HepG2 (cell line): ENCODE results near the gene GJB6. TPM values are rescaled to one million over a fixed set of nuclear protein-coding genes. Genes with fewer than 3 reads are reported as not detected.

Source experiments
- ATAC-seq: fragments of 200-7000 bp; cut with Tn5 transposase; 3 replicates; pipeline ENCODE4 v1.9.1; 2020; ENCODE audit warnings: mild to moderate bottlenecking, moderate library complexity
- BruUV-seq: library from RNA; stranded (reverse); fragments of 400-500 nt; replicated peaks from 2 replicates; lab custom pipeline; 2021; lab: Mats Ljungman, UMichigan
- CTCF ChIA-PET: fragments of 300-600 bp; formaldehyde crosslinking; extraction: SDS; loops from one replicate; lab custom pipeline; 2021; ENCODE audit warnings: low total read pairs, inconsistent platforms, low intra/inter-chr PET ratio; lab: Yijun Ruan, JAX
- POLR2A ChIA-PET: fragments of 350-600 bp; sonication (Branson Sonifier 250); formaldehyde crosslinking; loops from one replicate; lab custom pipeline; 2020; ENCODE audit warnings: antibody characterized with exemption, inconsistent platforms; lab: Yijun Ruan, JAX
- DNase-seq: peaks from one replicate; pipeline ENCODE4 v3.0.0-alpha.2; 2015; ENCODE audit warnings: low spot score
- FAIRE-seq: peaks from 3 replicates; lab custom pipeline; 2011; peaks lifted over from hg19 to GRCh38; lab: Jason Lieb, UNC
- H2AFZ ChIP-seq: one replicate; pipeline ENCODE4 v1.6.1; 2011; ENCODE audit warnings: low read length, inconsistent platforms
- H3K27ac ChIP-seq: fragments of 300-600 bp; 3 replicates; pipeline ENCODE4 v1.8.0; 2011; ENCODE audit warnings: mixed run types, mild to moderate bottlenecking, mixed read lengths, low read length, inconsistent platforms; ENCODE audit not compliant: insufficient read depth; ENCODE audit errors: extremely low read length
- H3K27me3 ChIP-seq, 2 experiments: fragments of 200-600 bp in 1 of 2; 2 replicates in 1 of 2; 3 replicates in 1 of 2; pipeline versions ENCODE4 v1.6.0 to v1.8.0; 2011; ENCODE audit warnings: low read length in 2 of 2, mild to moderate bottlenecking in 2 of 2, moderate library complexity in 2 of 2, inconsistent platforms in 1 of 2; ENCODE audit not compliant: insufficient read depth in 2 of 2, control insufficient read depth in 1 of 2
- H3K36me3 ChIP-seq, 2 experiments: fragments of 200-600 bp in 1 of 2; replicated peaks in 1 of 2; 2 replicates in 1 of 2; 3 replicates in 1 of 2; pipeline versions ENCODE4 v1.5.1 to v1.8.0; 2011; ENCODE audit warnings: low read length in 2 of 2, inconsistent platforms in 1 of 2; ENCODE audit not compliant: insufficient read depth in 2 of 2, control insufficient read depth in 1 of 2
- H3K4me1 ChIP-seq: 2 replicates; pipeline ENCODE4 v1.5.1; 2012; ENCODE audit warnings: low read length, inconsistent platforms; ENCODE audit not compliant: insufficient read depth
- H3K4me2 ChIP-seq: 2 replicates; pipeline ENCODE4 v1.6.0; 2011; ENCODE audit warnings: low read depth, low read length, inconsistent platforms
- H3K4me3 ChIP-seq, 3 experiments: fragments of 200-600 bp in 1 of 3; sonication (generic), shearing (Covaris generic) in 1 of 3; replicated peaks in 1 of 3; 2 replicates each; pipeline ENCODE4 v1.5.1; 2011 to 2016; ENCODE audit warnings: low read length in 3 of 3, inconsistent platforms in 2 of 3, low read depth in 2 of 3, mild to moderate bottlenecking in 2 of 3, control low read depth in 1 of 3, mixed read lengths in 1 of 3; ENCODE audit not compliant: insufficient read depth in 1 of 3
- H3K79me2 ChIP-seq: one replicate; pipeline ENCODE4 v1.6.1; 2011; ENCODE audit warnings: low read length, inconsistent platforms; ENCODE audit not compliant: insufficient read depth
- H3K9ac ChIP-seq: 2 replicates; pipeline ENCODE4 v1.6.0; 2011; ENCODE audit warnings: mild to moderate bottlenecking, low read depth, low read length, inconsistent platforms; ENCODE audit not compliant: insufficient read depth
- H3K9me3 ChIP-seq: 2 replicates; pipeline ENCODE4 v1.5.1; 2012; ENCODE audit warnings: mild to moderate bottlenecking, low read length
- H4K20me1 ChIP-seq: 2 replicates; pipeline ENCODE4 v1.6.0; 2011; ENCODE audit warnings: inconsistent platforms, mild to moderate bottlenecking, low read length, moderate library complexity; ENCODE audit not compliant: insufficient read depth
- FOSL1 ChIP-seq: sonication (generic); formaldehyde crosslinking; IDR thresholded peaks from 2 replicates; pipeline ENCODE4 v1.9.0; 2021; ENCODE audit warnings: missing genetic modification reagents, borderline replicate concordance
- IRF2 ChIP-seq: IDR thresholded peaks from 2 replicates; pipeline ENCODE4 v1.6.1; 2018; ENCODE audit warnings: missing genetic modification reagents, missing compliant biosample characterization
- KLF9 ChIP-seq: IDR thresholded peaks from 2 replicates; pipeline ENCODE4 v1.6.1; 2016; ENCODE audit warnings: low read depth
- MAFF ChIP-seq: IDR thresholded peaks from 2 replicates; pipeline ENCODE4 v1.6.1; 2011; ENCODE audit warnings: low read depth, low read length, improper control_type of control experiment
- POLR2AphosphoS2 ChIP-seq: IDR thresholded peaks from 2 replicates; pipeline ENCODE4 v1.6.1; 2011; ENCODE audit warnings: low read depth, low read length, improper control_type of control experiment
- SMARCC2 ChIP-seq: fragments of 450-650 bp; IDR thresholded peaks from 2 replicates; pipeline ENCODE4 v1.6.1; 2017; ENCODE audit warnings: antibody characterized with exemption, mild to moderate bottlenecking
- STAG1 ChIP-seq: sonication (generic); formaldehyde crosslinking; IDR thresholded peaks from 2 replicates; pipeline ENCODE4 v1.4.0; 2020; ENCODE audit warnings: missing genetic modification reagents
- TARDBP ChIP-seq: sonication (generic); formaldehyde crosslinking; IDR thresholded peaks from 2 replicates; pipeline ENCODE4 v1.8.0; 2022; ENCODE audit warnings: mild to moderate bottlenecking, missing genetic modification reagents
- ZFX ChIP-seq: sonication (generic); formaldehyde crosslinking; IDR thresholded peaks from 2 replicates; pipeline ENCODE4 v1.4.0; 2020; ENCODE audit warnings: mild to moderate bottlenecking, low read depth, missing genetic modification reagents, moderate library complexity
- ZNF276 ChIP-seq: sonication (generic); formaldehyde crosslinking; IDR thresholded peaks from 2 replicates; pipeline ENCODE4 v1.4.0; 2020; ENCODE audit warnings: mild to moderate bottlenecking, low read depth, missing genetic modification reagents
- ZNF549 ChIP-seq: sonication (generic); formaldehyde crosslinking; IDR thresholded peaks from 2 replicates; pipeline ENCODE4 v1.5.0; 2020; ENCODE audit warnings: missing genetic modification reagents
- ZNF564 ChIP-seq: sonication (generic); formaldehyde crosslinking; IDR thresholded peaks from 2 replicates; pipeline ENCODE4 v1.8.1; 2023; ENCODE audit warnings: mild to moderate bottlenecking, missing genetic modification reagents
- ZSCAN21 ChIP-seq: sonication (generic); formaldehyde crosslinking; IDR thresholded peaks from 2 replicates; pipeline ENCODE4 v1.8.0; 2022; ENCODE audit warnings: mild to moderate bottlenecking, missing genetic modification reagents, moderate library complexity, borderline replicate concordance
- ZSCAN22 ChIP-seq: sonication (generic); formaldehyde crosslinking; IDR thresholded peaks from 2 replicates; pipeline ENCODE4 v1.4.0; 2020; ENCODE audit warnings: mild to moderate bottlenecking, missing genetic modification reagents
- WGBS: methylation state at CpG from one replicate; pipeline ENCODE4 v1.1.6; 2017; ENCODE audit warnings: low lambda C conversion rate; 5-methylcytosine and 5-hydroxymethylcytosine counted together
- in situ Hi-C: cut with HindIII; loops from 2 replicates; pipeline ENCODE4 v1.10.0; 2017; ENCODE audit warnings: low pct_unique_long_range_greater_than_20kb; ENCODE audit not compliant: extremely low pct_ligation_motif_present
- intact Hi-C: fragments of 100-400 bp; cut with micrococcal nuclease; formaldehyde crosslinking; loops from one replicate; pipeline ENCODE4 v1.10.0; 2022; ENCODE audit not compliant: unreplicated experiment
- polyA plus RNA-seq, 8 experiments: library from polyadenylated mRNA; depleted of rRNA in 3 of 8; stranded (reverse) in 7 of 8; unstranded in 1 of 8; fragments of >200 nt; fragmentation: Illumina TruSeq in 4 of 8; extraction: Trizol in 4 of 8; gene quantifications; 2 replicates each; pipeline versions ENCODE4 v1.2.1 to v1.2.3, GENCODE V29; 2011 to 2016; ENCODE audit warnings: low read depth in 4 of 8, missing spikeins in 1 of 8, mixed read lengths in 1 of 8; ENCODE audit not compliant: insufficient read depth in 1 of 8
- total RNA-seq, 5 experiments: library from RNA; depleted of rRNA; stranded (reverse); fragments of >200 nt; fragmentation: Illumina TruSeq; extraction: Trizol; gene quantifications; 2 replicates each; pipeline ENCODE4 v1.2.3, GENCODE V29; 2016; ENCODE audit warnings: low read depth in 1 of 5
- TF ChIP-seq, protein P1 (sequence below): sonication (generic); formaldehyde crosslinking; IDR thresholded peaks from 2 replicates; pipeline ENCODE4 v1.5.0; 2020; ENCODE audit warnings: mild to moderate bottlenecking, missing genetic modification reagents, moderate library complexity
- TF ChIP-seq, protein P2 (sequence below): IDR thresholded peaks from 2 replicates; pipeline ENCODE4 v1.6.1; 2016; ENCODE audit warnings: missing genetic modification reagents, missing compliant biosample characterization
- TF ChIP-seq, protein P3 (sequence below): sonication (generic); formaldehyde crosslinking; IDR thresholded peaks from 2 replicates; pipeline ENCODE4 v1.5.1; 2020; ENCODE audit warnings: mild to moderate bottlenecking, missing genetic modification reagents, moderate library complexity

GJB6 gene
- total and polyA plus RNA-seq, 2 of the 13 experiments (the other 11 are each of a cell fraction or from before 2014, with no cell fraction given): not detected

DNA sequence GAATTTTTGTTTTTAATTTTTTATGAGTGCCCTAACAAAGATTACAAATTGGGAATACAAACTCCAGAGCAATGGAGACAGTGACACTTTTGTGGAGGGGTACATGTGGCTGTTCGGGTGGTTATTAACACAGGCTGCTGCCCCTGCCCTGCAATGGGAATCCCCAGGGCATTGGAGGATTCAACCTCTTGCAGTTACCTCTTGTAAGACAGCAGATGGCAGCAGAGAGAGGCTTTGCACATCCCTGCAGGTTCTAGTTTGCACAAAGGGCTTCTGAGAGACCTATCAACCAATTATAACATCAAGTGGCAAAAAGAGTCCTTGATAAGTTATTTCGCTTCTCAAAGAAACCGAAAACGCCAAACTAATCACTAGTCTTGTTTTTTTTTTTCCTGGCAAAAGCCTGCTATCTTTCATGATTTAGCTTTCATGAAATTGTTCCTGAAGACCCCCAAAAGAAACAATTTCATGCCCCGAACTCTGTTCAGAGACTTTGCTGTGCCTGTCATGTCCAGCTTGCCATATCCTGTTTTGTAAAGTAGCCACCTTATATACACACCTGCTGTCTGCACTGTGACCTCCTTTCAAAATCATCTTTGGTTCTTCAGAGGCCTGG lies 49.8 kb downstream of the GJB6 start:
- BruUV-seq: no TSS peak
- in situ Hi-C loops: loop anchor here (10.0 kb wide), 1 partner anchor 742 kb away; no protein-coding TSS in a partner anchor
- Histone ChIP-seq H3K27ac (no peak overlapping the region), H4K20me1 (no peaks in the 10 kb centered on the region), H3K36me3 (no peaks in the 10 kb centered on the region), H3K4me3 (no peak overlapping the region), H3K79me2 (no peaks in the 10 kb centered on the region), H2AFZ (no peak overlapping the region), H3K4me1 (no peaks in the 10 kb centered on the region), H3K9ac (no peak overlapping the region), H3K27me3 (peaks cover 2 to 9% of the 10 kb centered on the region in 2 experiments; a peak in 2 of 5 replicates), H3K9me3 (no peaks in the 10 kb centered on the region), H3K4me2 (no peak overlapping the region)
- intact Hi-C loops: loop anchor here (5.0 kb wide), 1 partner anchor 740 kb away; no protein-coding TSS in a partner anchor
- 20% methylated on average over 5 of the region's 5 CpGs for WGBS
- POLR2A ChIA-PET: no interaction called here
- ATAC-seq (peak; percentile 95), FAIRE-seq (peak; percentile 77), DNase-seq (peak; percentile 63)
- CTCF ChIA-PET: interaction anchor here (0.7 kb wide), 1 partner anchor 19 kb away, joined by 3 read pairs; no protein-coding TSS in a partner anchor
- TF ChIP-seq POLR2AphosphoS2: no peak
- no peak for TF ChIP-seq ZNF564 (CRISPR knock-in tag)
- no peak for TF ChIP-seq TARDBP (CRISPR knock-in tag)
- no peak for TF ChIP-seq FOSL1 (CRISPR knock-in tag)
- TF ChIP-seq, protein P1, sequence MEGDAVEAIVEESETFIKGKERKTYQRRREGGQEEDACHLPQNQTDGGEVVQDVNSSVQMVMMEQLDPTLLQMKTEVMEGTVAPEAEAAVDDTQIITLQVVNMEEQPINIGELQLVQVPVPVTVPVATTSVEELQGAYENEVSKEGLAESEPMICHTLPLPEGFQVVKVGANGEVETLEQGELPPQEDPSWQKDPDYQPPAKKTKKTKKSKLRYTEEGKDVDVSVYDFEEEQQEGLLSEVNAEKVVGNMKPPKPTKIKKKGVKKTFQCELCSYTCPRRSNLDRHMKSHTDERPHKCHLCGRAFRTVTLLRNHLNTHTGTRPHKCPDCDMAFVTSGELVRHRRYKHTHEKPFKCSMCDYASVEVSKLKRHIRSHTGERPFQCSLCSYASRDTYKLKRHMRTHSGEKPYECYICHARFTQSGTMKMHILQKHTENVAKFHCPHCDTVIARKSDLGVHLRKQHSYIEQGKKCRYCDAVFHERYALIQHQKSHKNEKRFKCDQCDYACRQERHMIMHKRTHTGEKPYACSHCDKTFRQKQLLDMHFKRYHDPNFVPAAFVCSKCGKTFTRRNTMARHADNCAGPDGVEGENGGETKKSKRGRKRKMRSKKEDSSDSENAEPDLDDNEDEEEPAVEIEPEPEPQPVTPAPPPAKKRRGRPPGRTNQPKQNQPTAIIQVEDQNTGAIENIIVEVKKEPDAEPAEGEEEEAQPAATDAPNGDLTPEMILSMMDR (CRISPR knock-in tag): peak; percentile 82
- no peak for TF ChIP-seq ZNF549
- no peak for TF ChIP-seq SMARCC2
- TF ChIP-seq IRF2 (CRISPR knock-in tag): 0 out of 2 replicates have a peak, but pooled peaks have one; percentile 38
- no peak for TF ChIP-seq ZSCAN22 (CRISPR knock-in tag)
- TF ChIP-seq, protein P2, sequence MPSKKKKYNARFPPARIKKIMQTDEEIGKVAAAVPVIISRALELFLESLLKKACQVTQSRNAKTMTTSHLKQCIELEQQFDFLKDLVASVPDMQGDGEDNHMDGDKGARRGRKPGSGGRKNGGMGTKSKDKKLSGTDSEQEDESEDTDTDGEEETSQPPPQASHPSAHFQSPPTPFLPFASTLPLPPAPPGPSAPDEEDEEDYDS: no peak
- peak; percentile 76 for TF ChIP-seq STAG1 (CRISPR knock-in tag)
- TF ChIP-seq, protein P3, sequence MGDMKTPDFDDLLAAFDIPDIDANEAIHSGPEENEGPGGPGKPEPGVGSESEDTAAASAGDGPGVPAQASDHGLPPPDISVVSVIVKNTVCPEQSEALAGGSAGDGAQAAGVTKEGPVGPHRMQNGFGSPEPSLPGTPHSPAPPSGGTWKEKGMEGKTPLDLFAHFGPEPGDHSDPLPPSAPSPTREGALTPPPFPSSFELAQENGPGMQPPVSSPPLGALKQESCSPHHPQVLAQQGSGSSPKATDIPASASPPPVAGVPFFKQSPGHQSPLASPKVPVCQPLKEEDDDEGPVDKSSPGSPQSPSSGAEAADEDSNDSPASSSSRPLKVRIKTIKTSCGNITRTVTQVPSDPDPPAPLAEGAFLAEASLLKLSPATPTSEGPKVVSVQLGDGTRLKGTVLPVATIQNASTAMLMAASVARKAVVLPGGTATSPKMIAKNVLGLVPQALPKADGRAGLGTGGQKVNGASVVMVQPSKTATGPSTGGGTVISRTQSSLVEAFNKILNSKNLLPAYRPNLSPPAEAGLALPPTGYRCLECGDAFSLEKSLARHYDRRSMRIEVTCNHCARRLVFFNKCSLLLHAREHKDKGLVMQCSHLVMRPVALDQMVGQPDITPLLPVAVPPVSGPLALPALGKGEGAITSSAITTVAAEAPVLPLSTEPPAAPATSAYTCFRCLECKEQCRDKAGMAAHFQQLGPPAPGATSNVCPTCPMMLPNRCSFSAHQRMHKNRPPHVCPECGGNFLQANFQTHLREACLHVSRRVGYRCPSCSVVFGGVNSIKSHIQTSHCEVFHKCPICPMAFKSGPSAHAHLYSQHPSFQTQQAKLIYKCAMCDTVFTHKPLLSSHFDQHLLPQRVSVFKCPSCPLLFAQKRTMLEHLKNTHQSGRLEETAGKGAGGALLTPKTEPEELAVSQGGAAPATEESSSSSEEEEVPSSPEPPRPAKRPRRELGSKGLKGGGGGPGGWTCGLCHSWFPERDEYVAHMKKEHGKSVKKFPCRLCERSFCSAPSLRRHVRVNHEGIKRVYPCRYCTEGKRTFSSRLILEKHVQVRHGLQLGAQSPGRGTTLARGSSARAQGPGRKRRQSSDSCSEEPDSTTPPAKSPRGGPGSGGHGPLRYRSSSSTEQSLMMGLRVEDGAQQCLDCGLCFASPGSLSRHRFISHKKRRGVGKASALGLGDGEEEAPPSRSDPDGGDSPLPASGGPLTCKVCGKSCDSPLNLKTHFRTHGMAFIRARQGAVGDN (CRISPR knock-in tag): no peak
- no peak for TF ChIP-seq ZNF276 (CRISPR knock-in tag)
- no peak for TF ChIP-seq ZFX (CRISPR knock-in tag)
- TF ChIP-seq KLF9: no peak
- no peak for TF ChIP-seq ZSCAN21 (CRISPR knock-in tag)
- TF ChIP-seq MAFF: no peak
